Vagina (tissue), 2 donors: ENCODE data around the gene ARID1A.

Experiments
- POLR2AphosphoS5 ChIP-seq, 2 donors: sonication (generic); formaldehyde crosslinking; IDR thresholded peaks; one replicate each; pipeline ENCODE4 v1.9.0; 2017; ENCODE audit warnings: antibody characterized with exemption in 2 of 2, mild to moderate bottlenecking in 2 of 2, low read depth in 1 of 2; ENCODE audit not compliant: insufficient read depth in 1 of 2
- TF ChIP-seq, protein P1 (sequence below), 3 experiments: fragments of 450-650 bp in 2 of 3; fragments of 200-600 bp in 1 of 3; sonication (generic) in 1 of 3; IDR thresholded peaks; one replicate each; pipeline ENCODE4 v1.5.1; 2017 to 2019; ENCODE audit warnings: antibody characterized with exemption in 3 of 3, mild to moderate bottlenecking in 2 of 3, moderate library complexity in 2 of 3

DNA sequence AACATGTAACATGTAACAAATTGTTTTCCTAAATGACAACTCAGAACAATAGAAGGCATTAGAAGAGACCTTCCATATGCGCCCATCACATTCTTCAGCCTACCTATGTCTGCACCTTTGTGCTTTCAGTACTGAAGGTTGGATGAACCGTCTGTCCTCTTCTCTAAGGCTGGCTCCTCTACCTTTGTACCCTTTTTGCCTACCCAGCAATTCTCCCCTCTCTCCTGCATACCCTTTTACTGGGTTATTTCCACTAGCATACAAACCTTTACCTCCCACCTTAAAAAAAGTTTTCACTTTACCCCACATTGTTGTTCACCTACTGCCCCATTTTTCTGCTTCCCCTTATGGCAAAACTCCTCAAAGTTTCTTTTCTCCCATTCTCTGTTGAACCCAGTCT lies 97.1 kb downstream of the ARID1A start:
- TF ChIP-seq POLR2AphosphoS5 (IDR thresholded peaks at IDR 0.05; ENCODE audit: insufficient read depth in 1 of 2, low read depth in 1 of 2), result no peak
- TF ChIP-seq, protein P1, sequence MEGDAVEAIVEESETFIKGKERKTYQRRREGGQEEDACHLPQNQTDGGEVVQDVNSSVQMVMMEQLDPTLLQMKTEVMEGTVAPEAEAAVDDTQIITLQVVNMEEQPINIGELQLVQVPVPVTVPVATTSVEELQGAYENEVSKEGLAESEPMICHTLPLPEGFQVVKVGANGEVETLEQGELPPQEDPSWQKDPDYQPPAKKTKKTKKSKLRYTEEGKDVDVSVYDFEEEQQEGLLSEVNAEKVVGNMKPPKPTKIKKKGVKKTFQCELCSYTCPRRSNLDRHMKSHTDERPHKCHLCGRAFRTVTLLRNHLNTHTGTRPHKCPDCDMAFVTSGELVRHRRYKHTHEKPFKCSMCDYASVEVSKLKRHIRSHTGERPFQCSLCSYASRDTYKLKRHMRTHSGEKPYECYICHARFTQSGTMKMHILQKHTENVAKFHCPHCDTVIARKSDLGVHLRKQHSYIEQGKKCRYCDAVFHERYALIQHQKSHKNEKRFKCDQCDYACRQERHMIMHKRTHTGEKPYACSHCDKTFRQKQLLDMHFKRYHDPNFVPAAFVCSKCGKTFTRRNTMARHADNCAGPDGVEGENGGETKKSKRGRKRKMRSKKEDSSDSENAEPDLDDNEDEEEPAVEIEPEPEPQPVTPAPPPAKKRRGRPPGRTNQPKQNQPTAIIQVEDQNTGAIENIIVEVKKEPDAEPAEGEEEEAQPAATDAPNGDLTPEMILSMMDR (IDR thresholded peaks at IDR 0.05), result no peak
